ENCODE results near the gene DCTN4. TPM values are rescaled to one million over a fixed set of nuclear protein-coding genes. Genes with fewer than 3 reads are reported as not detected.

Gene DCTN4
- total RNA-seq, 1 experiment from 2014 or later: 40.5 TPM

- DNase-seq: no peak
- 0 out of 2 replicates have a peak, but pooled peaks cover 4% of the 10 kb centered on the region for H4K20me1 ChIP-seq (ENCODE audit: low read length)
- no peak overlapping the region for H3K4me3 ChIP-seq (ENCODE audit: low read length)
- TF ChIP-seq CTCF (conservative IDR thresholded peaks at IDR 0.05; ENCODE audit: low read depth, low read length) (no peak), EZH2phosphoT487 (IDR thresholded peaks at IDR 0.05; ENCODE audit: borderline replicate concordance, low read length) (no peak), EZH2 (IDR thresholded peaks at IDR 0.05; ENCODE audit: low read length, unreplicated experiment) (no peak)
- H3K4me1 ChIP-seq (ENCODE audit: insufficient read depth, low read length): peaks cover 18% of the 10 kb centered on the region
- no peaks in the 10 kb centered on the region for H3K9me2 ChIP-seq (replicated peaks; ENCODE audit: low read length)
- H3K27ac ChIP-seq (ENCODE audit: low read length): no peak overlapping the region
- H3K27me3 ChIP-seq (ENCODE audit: low read length): no peaks in the 10 kb centered on the region
- H3F3A ChIP-seq (ENCODE audit: low read length, unreplicated experiment): no peaks in the 10 kb centered on the region
- peaks cover 66% of the 10 kb centered on the region for H3K36me3 ChIP-seq (ENCODE audit: low read depth, low read length)
- no peak for ATAC-seq
- intact Hi-C loops (cut with micrococcal nuclease): no loop called here
- H2AFZ ChIP-seq (ENCODE audit: low read length): no peak overlapping the region
- ChIA-PET POLR2A (ENCODE audit: unreplicated experiment) (no interaction called here), CTCF (no interaction called here)
- no peaks in the 10 kb centered on the region for H3K9me3 ChIP-seq (ENCODE audit: low read length)
- BruUV-seq (replicated peaks): no TSS peak
- no peak overlapping the region for H3K9ac ChIP-seq (ENCODE audit: low read length)
- peaks cover 84% of the 10 kb centered on the region for H3K79me2 ChIP-seq (ENCODE audit: low read length)
- H3K4me2 ChIP-seq (ENCODE audit: low read length): no peak overlapping the region
These were observed 5.4 kb downstream of the DCTN4 start for GRCh38 chr5:150753463-150753862.

- Histone ChIP-seq H3K36me3 (ENCODE audit: low read depth, low read length) (peaks cover 64% of the 10 kb centered on the region), H3K79me2 (ENCODE audit: low read length) (peaks cover 64% of the 10 kb centered on the region), H2AFZ (ENCODE audit: low read length) (no peak overlapping the region), H3F3A (ENCODE audit: low read length, unreplicated experiment) (no peaks in the 10 kb centered on the region), H3K4me3 (ENCODE audit: low read length) (no peak overlapping the region), H3K27ac (ENCODE audit: low read length) (no peak overlapping the region), H3K9me2 (replicated peaks; ENCODE audit: low read length) (no peaks in the 10 kb centered on the region), H3K27me3 (ENCODE audit: low read length) (no peaks in the 10 kb centered on the region), H3K4me2 (ENCODE audit: low read length) (no peak overlapping the region), H4K20me1 (ENCODE audit: low read length) (0 out of 2 replicates have a peak, but pooled peaks cover 4% of the 10 kb centered on the region), H3K9me3 (ENCODE audit: low read length) (no peaks in the 10 kb centered on the region), H3K9ac (ENCODE audit: low read length) (no peak overlapping the region), H3K4me1 (ENCODE audit: insufficient read depth, low read length) (peaks cover 10% of the 10 kb centered on the region)
- CTCF ChIA-PET: no interaction called here
- intact Hi-C loops (cut with micrococcal nuclease): no loop called here
- ATAC-seq (no peak), DNase-seq (no peak)
- no TSS peak for BruUV-seq (replicated peaks)
- TF ChIP-seq EZH2phosphoT487 (IDR thresholded peaks at IDR 0.05; ENCODE audit: borderline replicate concordance, low read length) (no peak), EZH2 (IDR thresholded peaks at IDR 0.05; ENCODE audit: low read length, unreplicated experiment) (no peak), CTCF (conservative IDR thresholded peaks at IDR 0.05; ENCODE audit: low read depth, low read length) (no peak)
- POLR2A ChIA-PET (ENCODE audit: unreplicated experiment): interaction anchor here (0.6 kb wide), 1 partner anchor 943 kb away, joined by 9 read pairs; no protein-coding TSS in a partner anchor
These were observed 7.5 kb downstream of the DCTN4 start for GRCh38 chr5:150751096-150751891.

GRCh38 chr5:150750469-150750868 is 8.3 kb downstream of the DCTN4 start:
- peaks cover 57% of the 10 kb centered on the region for H3K36me3 ChIP-seq (ENCODE audit: low read depth, low read length)
- peaks cover 56% of the 10 kb centered on the region for H3K79me2 ChIP-seq (ENCODE audit: low read length)

More at GRCh38 chr5:150750469-150750868, 8.3 kb downstream of the DCTN4 start:
- no TSS peak for BruUV-seq (replicated peaks)
- Histone ChIP-seq H3K4me3 (ENCODE audit: low read length) (no peak overlapping the region), H3F3A (ENCODE audit: low read length, unreplicated experiment) (no peaks in the 10 kb centered on the region), H3K4me1 (ENCODE audit: insufficient read depth, low read length) (peaks cover 10% of the 10 kb centered on the region), H3K27me3 (ENCODE audit: low read length) (no peaks in the 10 kb centered on the region), H3K27ac (ENCODE audit: low read length) (no peak overlapping the region), H3K9me2 (replicated peaks; ENCODE audit: low read length) (no peaks in the 10 kb centered on the region), H3K9me3 (ENCODE audit: low read length) (no peaks in the 10 kb centered on the region), H2AFZ (ENCODE audit: low read length) (no peak overlapping the region), H3K4me2 (ENCODE audit: low read length) (no peak overlapping the region), H3K9ac (ENCODE audit: low read length) (no peak overlapping the region), H4K20me1 (ENCODE audit: low read length) (0 out of 2 replicates have a peak, but pooled peaks cover 4% of the 10 kb centered on the region)
- DNase-seq (no peak), ATAC-seq (peak; percentile 56)
- POLR2A ChIA-PET (ENCODE audit: unreplicated experiment): no interaction called here
- intact Hi-C loops (cut with micrococcal nuclease): no loop called here
- TF ChIP-seq EZH2 (IDR thresholded peaks at IDR 0.05; ENCODE audit: low read length, unreplicated experiment) (no peak), CTCF (conservative IDR thresholded peaks at IDR 0.05; ENCODE audit: low read depth, low read length) (no peak), EZH2phosphoT487 (IDR thresholded peaks at IDR 0.05; ENCODE audit: borderline replicate concordance, low read length) (no peak)
- CTCF ChIA-PET: no interaction called here

Measured in PC-3 (cell line).